Measurements from ENCODE around the gene DLG2.
"Not testable (repeated sequence)": the region's sequence is repeated elsewhere in the genome, so short reads cannot be mapped to it uniquely, and the experiment has no call there.

The DLG2 gene

DNA sequence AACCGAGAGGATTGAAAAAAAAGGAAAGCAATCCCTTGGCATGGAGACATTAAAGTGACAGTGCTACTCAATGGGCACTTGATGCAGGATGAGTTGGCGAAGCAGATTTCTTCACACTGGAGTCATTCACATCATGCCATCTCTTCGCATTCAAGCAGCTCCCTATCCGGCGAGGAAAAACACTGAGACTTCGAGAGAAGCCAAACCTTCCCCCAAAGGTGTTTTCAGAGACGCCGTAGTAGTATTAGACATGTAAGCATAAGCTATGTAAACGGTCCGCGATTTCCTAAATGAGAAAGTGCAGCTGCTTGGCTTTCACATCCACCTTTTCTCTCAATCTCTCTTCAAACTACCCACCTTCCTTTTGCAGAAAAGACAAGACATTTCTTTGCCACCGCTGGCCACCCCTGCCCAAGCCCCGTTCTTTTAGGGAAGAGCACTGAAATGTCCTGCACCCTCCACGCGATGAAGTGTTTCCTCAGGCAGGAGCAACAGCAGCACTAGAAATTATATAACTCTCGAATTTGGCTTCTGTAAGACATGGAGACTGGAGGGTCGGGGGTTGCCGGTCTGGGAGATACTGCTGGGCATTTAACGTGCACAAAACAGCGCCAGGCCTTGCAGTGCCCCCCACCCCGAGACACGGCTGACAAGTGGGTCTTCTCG is at the start of gene DLG2:
Gene DLG2 (minus strand): TSS at position 13 of the 666 bp plus-strand sequence.
- Mint-ChIP-seq H3K4me1 (peaks cover 52% of the 10 kb centered on the region), H3K9me3 (no peaks in the 10 kb centered on the region), H3K27ac (peak within 1 kb of the TSS; percentile 100), H3K4me3 (peak within 1 kb of the TSS; percentile 100), H3K36me3 (no peaks in the 10 kb centered on the region), H3K27me3 (no peaks in the 10 kb centered on the region)

DNA sequence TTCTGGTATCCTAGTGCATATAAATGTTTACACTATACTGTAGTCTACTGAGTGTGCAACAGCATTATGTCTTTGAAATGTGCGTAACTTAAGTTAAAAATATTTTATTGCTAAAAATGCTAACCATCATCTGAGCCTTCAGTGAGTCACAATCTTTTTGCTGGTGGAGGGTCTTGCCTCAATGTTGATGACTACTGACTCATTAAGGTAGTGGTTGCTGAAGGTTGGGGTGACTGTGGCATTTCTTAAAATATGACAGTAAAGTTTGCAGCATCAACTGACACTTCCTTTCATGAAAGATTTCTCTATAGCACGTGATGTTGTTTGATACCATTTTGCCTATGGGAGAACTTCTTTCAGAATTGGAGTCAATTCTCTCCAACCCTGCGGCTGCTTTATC is 46.2 kb upstream of the DLG2 start:
- H3K27ac Mint-ChIP-seq, result no peak overlapping the region
- no peaks in the 10 kb centered on the region for H3K4me1 Mint-ChIP-seq
- no peaks in the 10 kb centered on the region for H3K27me3 Mint-ChIP-seq
- no peaks in the 10 kb centered on the region for H3K36me3 Mint-ChIP-seq
- H3K9me3 Mint-ChIP-seq, result peaks cover 5% of the 10 kb centered on the region
- no peak overlapping the region for H3K4me3 Mint-ChIP-seq

DNA sequence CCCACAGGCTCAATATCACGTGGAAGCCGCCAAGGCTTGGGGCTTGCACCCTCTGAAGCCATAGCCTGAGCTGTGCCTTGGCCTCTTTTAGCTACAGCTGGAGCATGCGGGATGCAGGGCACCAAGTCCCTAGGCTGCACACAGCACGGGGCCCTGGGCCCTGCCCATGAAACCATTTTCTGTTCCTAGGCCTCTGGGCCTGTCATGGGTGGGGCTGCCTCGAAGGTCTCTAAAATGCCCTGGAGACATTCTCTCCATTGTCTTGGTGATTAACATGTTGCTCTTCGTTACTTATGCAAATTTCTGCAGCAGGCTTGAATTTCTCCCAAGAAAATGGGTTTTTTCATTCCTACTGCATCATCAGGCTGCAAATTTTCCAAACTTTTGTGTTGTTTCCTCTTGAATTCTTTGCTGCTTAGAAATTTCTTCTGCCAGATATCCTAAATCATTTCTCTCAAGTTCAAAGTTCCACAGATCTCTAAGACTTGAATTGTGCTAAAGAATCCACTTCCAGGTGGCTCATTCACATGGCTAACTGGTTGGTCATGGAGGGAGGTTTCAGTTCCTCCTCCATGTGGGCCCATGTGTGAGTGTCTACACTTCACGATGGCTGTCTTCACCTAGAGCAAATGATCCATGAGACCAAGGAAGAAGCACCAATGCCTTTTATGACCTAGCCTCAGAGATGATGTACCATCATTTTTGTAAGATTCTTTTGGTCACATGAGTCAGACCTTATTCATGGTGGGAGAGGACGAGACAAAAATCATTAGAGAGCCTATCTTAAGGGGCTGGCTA is 45.2 kb upstream of the DLG2 start:
- Mint-ChIP-seq H3K4me3 (no peak overlapping the region), H3K36me3 (no peaks in the 10 kb centered on the region), H3K4me1 (no peaks in the 10 kb centered on the region), H3K27ac (no peak overlapping the region), H3K9me3 (peaks cover 5% of the 10 kb centered on the region), H3K27me3 (no peaks in the 10 kb centered on the region)

DNA sequence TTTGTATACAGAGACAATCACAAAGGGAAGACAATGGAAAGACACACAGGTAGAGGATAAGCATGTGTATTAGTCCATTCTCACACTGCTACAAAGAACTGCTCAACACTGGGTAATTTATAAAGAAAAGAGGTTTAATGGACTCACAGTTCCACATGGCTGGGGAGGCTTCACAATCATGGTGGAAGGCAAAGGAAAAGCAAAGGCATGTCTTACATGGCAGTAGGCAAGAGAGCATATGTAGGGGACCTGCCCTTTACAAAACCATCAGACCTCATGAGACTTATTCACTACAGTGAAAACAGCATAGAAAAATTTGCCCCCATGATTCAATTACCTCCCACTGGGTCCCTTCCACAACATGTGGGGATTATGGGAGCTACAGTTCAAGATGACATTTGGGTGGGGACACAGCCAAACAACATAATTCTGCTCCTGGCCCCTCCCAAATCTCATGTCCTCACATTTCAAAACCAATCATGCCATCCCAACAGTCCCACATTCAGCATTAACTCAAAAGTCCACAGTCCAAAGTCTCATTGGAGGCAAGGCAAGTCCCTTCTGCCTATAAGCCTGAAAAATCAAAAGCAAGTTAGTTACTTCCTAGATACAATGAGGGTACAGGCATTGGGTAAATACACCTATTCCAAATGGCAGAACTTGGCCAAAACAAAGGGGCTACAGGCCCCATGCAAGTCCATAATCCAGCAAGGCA is 44.0 kb upstream of the DLG2 start:
- H3K4me1 Mint-ChIP-seq, H3K27me3 Mint-ChIP-seq, H3K9me3 Mint-ChIP-seq, H3K4me3 Mint-ChIP-seq, H3K27ac Mint-ChIP-seq, H3K36me3 Mint-ChIP-seq: not testable (repeated sequence)

DNA sequence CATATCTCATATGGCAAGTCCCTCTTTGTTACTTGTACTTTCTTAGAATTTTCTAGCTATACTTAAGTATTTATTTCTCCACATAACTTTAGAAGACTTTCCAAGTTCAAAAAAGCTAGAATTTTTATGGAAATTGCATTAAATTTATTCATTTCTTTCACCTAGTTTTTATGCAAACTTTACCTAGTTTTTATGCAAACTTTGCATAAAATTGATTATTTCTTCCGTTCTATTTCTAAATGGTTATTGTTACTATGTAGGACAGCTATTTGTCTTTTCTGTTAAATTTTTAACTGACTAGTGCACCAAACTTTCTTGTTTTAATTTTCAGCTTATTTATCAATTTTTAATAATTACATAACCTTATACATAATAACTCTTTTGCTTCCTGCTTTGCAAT is 41.0 kb upstream of the DLG2 start:
- Mint-ChIP-seq H3K36me3 (peaks cover 6% of the 10 kb centered on the region), H3K4me1 (peaks cover 13% of the 10 kb centered on the region), H3K27ac (no peak overlapping the region), H3K9me3 (no peaks in the 10 kb centered on the region), H3K27me3 (no peaks in the 10 kb centered on the region), H3K4me3 (no peak overlapping the region)

DNA sequence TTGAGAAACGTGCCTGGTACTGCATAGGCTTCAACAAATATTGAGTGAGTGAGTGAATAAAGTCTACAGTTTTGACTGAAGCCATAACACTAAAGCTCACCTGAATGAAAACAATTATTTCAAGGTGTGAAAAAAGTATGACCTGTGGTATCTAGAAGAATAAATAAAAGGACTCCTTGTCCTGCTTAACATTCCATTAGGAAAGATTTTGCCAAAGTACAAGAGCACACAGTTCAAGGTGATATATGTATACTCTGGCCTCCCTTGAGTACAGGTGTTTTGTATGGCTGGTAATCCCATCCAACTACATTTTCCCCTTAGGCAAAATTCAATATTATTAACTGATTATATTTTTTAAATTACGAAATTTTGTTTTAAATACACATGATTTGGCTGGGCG is 39.5 kb upstream of the DLG2 start:
- Mint-ChIP-seq H3K27ac (no peak overlapping the region), H3K36me3 (peaks cover 7% of the 10 kb centered on the region), H3K9me3 (no peaks in the 10 kb centered on the region), H3K4me3 (no peak overlapping the region), H3K4me1 (peaks cover 18% of the 10 kb centered on the region), H3K27me3 (no peaks in the 10 kb centered on the region)

DNA sequence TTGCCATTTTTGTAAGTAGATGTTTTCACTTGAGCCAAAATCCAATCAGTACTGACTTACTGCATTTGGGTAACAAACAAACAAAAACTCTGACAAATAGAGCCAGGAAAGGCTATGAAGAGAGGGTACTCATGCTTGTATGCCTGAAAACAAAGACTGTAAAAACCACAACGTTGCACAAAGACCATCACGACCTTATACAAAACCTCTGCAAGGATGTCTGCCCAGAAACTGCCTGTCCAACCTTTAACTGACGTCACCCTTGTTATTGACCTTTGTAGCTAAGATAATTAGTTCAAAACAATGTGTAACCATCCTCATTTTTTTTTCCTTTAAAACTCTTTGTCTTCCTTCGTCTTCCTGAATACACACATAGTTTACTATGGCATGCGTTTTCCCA is 38.6 kb upstream of the DLG2 start:
- Mint-ChIP-seq H3K9me3 (no peaks in the 10 kb centered on the region), H3K4me1 (peaks cover 26% of the 10 kb centered on the region), H3K27ac (peak overlapping the region; percentile 90), H3K4me3 (peak overlapping the region; percentile 99), H3K36me3 (peaks cover 14% of the 10 kb centered on the region), H3K27me3 (no peaks in the 10 kb centered on the region)

DNA sequence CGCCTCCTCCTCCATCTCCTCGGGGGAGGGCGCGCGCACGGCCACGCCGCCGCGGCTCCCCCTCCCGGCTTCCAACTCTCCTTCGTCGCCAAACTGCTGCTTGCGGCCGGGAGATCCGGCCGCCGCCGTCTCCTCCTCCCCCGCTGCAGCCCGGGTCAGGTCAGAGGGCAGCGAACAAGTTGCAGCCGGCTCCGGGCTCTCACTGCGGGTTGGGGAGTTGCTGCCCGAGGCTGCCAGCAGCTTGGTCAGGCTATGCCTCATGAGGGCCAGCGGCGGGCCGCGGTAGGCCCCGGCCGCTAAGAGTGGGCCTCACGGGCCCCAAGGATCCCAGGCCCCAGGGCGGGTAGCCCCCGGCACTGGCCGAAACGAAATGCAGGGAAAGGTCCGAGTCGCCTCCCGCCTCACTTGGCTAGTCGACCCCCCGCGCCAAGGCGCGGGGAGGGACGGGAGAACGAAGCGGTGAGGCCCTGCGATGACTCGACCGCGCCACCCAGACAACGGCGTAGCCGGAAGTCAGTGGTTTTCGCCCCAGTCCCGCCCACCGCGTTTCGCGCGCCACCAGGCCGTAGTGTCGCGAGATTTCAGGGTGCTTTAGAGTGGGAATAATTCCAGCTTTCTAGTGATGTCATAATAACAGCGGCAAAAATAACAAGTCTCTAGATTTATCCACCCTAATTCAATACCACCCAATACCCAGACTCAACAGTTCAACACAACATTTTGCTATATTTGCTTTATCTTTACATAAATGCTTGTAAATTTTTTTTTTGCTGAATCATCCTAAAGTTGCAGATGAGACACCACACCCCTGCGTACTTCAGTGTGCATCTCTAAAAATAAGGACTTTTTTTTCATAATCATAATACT is 37.7 kb upstream of the DLG2 start, which contains the start of gene CREBZF:
Gene CREBZF (minus strand): TSS at position 515 of the 867 bp plus-strand sequence. CDS start 254 bp downstream, at position 261.
- Mint-ChIP-seq H3K27me3 (no peaks in the 10 kb centered on the region), H3K4me1 (peaks cover 35% of the 10 kb centered on the region), H3K27ac (peak within 1 kb of the TSS; percentile 99), H3K9me3 (no peaks in the 10 kb centered on the region), H3K36me3 (peaks cover 16% of the 10 kb centered on the region), H3K4me3 (peak within 1 kb of the TSS; percentile 99)

DNA sequence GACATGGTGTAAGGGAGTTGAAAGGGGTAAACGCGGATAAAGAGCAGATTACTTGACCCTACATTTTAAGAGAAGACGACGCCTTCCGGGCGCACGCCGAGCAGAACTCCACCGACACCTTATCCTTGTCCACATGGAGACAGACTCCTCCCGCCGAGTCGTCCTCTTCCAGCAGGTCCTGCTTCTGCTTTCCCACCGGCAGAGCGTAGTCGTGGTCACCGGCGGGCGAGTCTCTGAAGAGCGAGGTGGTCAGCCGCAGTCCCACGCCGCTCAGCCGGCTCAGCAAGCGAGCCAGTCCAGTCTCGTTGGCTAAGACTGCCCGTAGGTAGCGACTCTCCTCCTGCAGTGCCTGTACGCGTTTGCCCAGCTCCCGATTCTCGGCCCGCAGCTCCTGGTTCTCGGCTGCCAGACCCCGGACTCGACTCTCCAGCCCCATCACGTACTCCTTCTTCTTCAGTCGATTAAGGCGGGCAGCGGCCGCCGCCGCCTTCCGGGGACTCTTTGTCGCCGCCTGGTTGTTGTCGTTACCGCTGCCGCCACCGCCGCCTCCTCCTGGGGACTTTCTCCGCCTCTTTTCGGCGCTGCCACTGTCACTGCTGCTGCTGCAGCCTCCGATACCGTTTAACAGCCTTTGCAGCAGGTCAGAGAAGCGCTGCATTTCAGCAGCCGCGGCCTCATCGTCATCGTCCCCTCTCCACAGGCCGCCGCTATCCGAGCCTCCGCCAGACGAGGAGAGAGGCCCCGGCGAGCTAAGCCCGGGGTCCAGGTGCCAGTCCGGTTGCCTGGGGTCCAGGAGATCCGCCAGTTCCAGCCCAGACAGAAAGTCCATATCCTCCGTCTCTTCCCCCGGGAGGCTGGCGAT is 36.8 kb upstream of the DLG2 start:
- Mint-ChIP-seq H3K27ac (peak overlapping the region; percentile 99), H3K4me3 (peak overlapping the region; percentile 99), H3K9me3 (no peaks in the 10 kb centered on the region), H3K36me3 (peaks cover 19% of the 10 kb centered on the region), H3K27me3 (no peaks in the 10 kb centered on the region), H3K4me1 (peaks cover 44% of the 10 kb centered on the region)

DNA sequence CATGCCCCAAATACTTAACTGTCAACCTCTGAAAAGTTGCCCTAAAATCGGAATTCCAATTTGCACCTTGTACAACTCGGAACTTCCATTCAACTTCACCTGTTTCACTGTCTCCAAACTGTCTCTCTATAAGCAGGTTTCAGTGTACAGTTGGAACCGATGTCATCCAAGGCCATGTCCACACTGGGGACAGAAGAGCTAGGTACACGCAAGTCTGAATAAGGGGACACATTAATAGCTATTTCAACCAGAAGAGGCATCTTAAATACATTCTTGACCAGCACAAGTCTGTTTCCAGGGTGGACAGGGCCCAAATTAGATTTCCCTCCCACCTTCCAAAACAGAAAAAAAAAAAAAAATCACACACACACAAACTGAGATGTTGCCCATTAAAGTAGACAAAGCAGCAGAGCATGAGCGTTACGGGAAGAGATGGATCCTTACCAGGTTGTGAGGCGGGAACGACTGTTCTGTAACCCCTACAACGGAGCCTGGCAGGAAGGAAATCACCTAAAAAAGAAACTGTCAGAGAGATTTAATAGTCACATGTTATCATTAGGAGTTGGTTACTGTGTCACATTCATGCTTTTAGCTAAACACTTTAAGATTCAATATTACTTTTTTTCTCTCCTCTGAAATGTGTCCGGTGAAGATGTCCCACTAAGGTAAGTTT is 36.1 kb upstream of the DLG2 start:
- peak overlapping the region; percentile 99 for H3K4me3 Mint-ChIP-seq
- H3K27ac Mint-ChIP-seq, result peak overlapping the region; percentile 99
- H3K9me3 Mint-ChIP-seq, result no peaks in the 10 kb centered on the region
- peaks cover 19% of the 10 kb centered on the region for H3K36me3 Mint-ChIP-seq
- no peaks in the 10 kb centered on the region for H3K27me3 Mint-ChIP-seq
- peaks cover 51% of the 10 kb centered on the region for H3K4me1 Mint-ChIP-seq

DNA sequence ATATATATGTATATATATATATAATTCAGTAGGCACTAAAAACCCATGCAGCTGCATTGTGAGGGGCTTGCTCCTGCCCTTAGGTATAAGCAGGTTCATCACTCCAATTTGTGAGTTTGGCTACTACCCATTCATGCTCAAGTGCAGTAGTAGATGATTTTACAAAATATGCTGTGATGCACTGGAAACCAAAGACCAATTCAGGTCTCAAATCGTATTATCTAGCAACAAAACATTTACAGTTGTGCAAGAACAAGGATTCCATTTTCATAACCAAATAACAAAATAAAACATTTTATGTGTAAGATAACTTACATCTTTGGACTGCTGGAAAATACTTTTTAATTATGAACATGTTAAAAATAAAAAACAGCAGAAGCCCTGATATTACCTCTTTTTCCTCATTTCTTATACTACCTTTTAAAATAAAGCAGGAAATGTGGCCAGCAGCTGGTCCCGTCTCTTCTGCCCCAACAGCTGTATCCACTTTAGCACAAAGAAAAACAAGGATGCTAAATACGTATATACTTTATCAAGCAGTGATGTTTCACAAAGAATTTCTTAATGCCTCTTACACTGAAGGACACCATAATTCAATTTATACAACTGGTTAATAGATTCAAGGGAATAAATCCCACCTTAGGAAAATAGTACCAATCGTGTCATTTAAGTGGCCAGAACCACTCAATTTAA is 35.0 kb upstream of the DLG2 start:
- Mint-ChIP-seq H3K27ac (no peak overlapping the region), H3K4me1 (peaks cover 60% of the 10 kb centered on the region), H3K36me3 (peaks cover 20% of the 10 kb centered on the region), H3K4me3 (peak overlapping the region; percentile 99), H3K27me3 (no peaks in the 10 kb centered on the region), H3K9me3 (no peaks in the 10 kb centered on the region)

DNA sequence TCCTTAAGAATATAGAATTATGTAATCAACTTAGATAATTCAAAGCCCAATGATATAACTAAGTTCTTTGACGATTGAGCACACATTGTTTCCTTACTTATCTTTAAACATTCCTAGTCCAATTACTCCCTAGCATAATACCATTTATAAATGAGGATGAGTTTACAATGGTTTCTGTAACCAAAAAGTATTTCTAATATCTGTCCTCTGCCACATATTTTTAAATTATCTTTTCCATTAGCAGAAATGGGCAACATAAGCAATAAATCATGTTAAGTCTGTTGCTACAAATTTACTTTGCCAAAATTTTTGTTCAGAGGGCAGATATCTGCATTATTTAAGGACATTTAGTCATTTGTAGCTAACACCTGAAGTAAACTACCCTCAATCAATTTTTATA is 31.0 kb upstream of the DLG2 start:
- Mint-ChIP-seq H3K4me3 (no peak overlapping the region), H3K27ac (no peak overlapping the region), H3K27me3 (no peaks in the 10 kb centered on the region), H3K9me3 (no peaks in the 10 kb centered on the region), H3K36me3 (peaks cover 16% of the 10 kb centered on the region), H3K4me1 (peaks cover 61% of the 10 kb centered on the region)

DNA sequence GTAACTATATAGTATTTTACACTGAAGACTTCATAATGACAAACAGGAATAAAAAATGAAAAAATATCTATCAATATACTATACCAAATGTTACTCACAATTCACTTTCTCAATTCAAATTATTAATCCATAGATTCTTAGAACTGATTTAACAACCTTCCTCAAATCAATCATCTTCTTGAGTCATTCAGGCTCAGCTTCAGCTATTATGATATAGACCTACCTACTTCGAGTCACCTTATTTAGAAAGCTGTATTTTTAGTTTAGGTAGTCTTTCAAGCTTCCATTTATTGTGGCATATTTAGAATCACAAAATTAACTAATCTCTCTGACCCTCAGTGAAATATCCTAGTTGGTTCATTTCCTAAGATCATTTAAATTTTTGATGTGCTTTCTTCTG is 29.6 kb upstream of the DLG2 start:
- Mint-ChIP-seq H3K4me3 (no peak overlapping the region), H3K9me3 (no peaks in the 10 kb centered on the region), H3K27ac (peak overlapping the region; percentile 90), H3K27me3 (no peaks in the 10 kb centered on the region), H3K36me3 (peaks cover 18% of the 10 kb centered on the region), H3K4me1 (peaks cover 66% of the 10 kb centered on the region)

All from activated naive CD4-positive, alpha-beta T cell treated with anti-CD3 and anti-CD28 coated beads, Interleukin-2, amount 50 U/mL, for 24 hours (primary cell).